HG03565 (cell line): ENCODE results near the gene CTRB1.

ENCODE experiments used
- ATAC-seq: cut with Tn5 transposase; IDR thresholded peaks from one replicate; pipeline ENCODE4 v1.9.1; 2021; ENCODE audit warnings: mild to moderate bottlenecking, moderate library complexity; ENCODE audit not compliant: unreplicated experiment

CTRB1 gene

DNA sequence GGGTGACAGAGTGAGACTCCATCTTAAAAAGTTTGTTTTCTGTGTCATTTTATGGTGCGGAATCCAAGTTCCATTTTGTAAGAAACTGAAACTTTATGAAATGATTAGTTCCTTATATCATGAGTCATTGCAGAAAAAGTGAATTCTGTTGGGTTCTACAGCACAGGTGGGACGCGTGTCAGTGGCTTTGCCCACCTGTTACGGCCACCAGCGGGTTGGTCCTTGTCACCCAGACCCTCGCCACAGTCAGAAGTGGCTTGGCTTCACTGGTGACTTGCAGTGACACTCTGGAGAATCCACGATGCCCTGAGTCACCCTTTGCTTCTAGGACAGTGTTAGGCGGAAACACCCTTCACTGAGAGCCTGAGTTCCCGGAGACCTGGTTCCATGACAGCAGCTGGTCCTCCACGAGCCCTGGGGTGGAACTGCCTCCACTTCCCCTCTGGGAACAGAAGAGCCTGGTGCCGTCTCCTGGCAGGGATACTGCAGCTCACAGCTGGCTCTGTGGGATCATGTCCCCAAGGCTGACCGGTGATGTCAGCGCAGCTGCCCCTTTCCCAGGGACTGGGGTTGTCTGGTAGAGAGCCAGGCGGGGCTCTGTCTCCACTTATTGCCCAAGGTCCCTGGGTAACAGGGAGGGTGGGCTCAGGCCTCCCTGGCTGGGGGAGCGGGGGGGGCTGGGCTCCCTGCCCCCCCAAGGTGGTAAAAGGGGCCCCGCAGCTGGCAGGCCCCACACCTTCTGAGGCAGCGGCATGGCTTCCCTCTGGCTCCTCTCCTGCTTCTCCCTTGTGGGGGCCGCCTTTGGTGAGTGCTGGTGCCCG, at the start of gene CTRB1:
CTRB1 (plus strand) TSS at position 733 of the 821 bp plus-strand sequence; CDS start at position 753, 20 bp downstream.
- ATAC-seq, result peak; percentile 70

- no peak for ATAC-seq
These were observed 48.8 kb upstream of the CTRB1 start for GRCh38 chr16:75169899-75170405.

DNA sequence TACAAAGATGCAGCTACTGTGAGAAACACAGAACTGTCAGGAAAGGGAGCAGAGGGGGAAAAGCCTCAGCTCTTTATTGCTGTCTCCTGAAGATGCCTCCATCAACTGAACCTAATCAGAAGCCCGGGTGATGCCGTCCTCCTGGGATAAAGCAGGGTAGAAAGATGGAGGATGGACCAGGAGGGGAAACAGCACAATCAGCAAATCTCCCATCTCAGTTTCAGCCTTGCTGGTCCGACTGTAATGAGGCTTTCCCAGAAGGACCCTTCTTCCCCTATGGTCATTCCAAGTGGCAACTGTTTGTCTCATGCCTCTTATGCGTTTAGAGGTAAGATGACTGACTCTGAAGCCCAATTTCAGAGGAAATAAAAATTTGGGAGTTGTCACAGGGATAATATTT, 46.2 kb upstream of the CTRB1 start:
- no peak for ATAC-seq

DNA sequence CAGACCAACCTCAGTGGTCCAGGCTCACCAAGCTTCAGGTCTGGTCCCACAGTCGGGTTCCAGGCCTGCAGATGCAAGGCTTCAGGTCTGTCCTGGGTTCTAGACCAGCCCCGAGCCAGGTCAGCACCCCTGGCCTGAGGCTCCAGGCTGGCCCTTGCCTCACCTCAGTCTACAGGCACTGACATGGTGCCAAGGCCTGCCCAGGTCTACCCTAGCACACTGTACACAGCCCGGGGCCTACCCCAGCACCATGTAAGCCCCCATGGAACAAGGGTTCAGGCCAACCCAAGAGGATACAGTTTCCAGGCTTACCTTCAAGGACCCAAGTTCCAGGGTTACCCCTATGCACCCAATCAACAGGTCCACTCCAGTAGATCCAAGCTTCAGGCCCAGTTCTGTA, 43.7 kb upstream of the CTRB1 start:
- ATAC-seq, result no peak

GRCh38 chr16:75176926-75177325, 41.9 kb upstream of the CTRB1 start:
- no peak for ATAC-seq

DNA sequence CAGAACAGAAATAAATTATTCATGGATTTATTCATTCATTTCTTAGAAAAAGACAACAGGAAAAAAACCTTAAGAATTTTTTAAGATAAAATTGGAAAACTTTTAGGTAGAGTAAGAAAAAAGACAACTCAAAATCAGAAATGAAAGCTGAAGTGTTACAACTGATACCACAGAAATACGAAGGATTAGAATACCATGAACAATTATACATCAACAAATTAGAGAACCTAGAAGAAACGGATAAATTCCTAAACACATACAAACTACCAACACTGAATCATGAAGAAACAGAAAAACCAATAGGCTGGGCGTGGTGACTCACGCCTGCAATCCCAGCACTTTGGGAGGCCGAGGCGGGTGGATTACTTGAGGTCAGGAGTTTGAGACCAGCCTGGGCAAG, 39.6 kb upstream of the CTRB1 start:
- no peak for ATAC-seq

DNA sequence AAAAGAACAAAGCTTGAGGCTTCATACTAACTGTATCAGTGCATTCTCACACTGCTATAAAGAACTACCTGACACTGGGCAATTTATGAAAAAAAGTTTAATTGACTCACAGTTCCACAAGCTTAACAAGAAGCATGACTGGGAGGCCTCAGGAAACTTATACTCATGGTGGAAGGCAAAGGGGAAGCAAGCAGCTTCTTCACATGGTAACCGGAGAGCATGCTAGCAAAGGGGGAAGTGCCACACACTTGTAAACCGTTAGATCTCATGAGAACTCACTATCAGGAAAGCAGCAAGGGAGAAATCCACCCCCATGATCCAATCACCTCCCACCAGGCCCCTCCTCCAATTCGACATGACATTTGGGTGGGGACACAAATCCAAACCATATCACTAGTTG, 37.2 kb upstream of the CTRB1 start:
- ATAC-seq, result no peak

- no peak for ATAC-seq
These were observed 29.8 kb upstream of the CTRB1 start for GRCh38 chr16:75188832-75189477.

GRCh38 chr16:75189638-75190245, 29.0 kb upstream of the CTRB1 start:
- ATAC-seq, result no peak

GRCh38 chr16:75192606-75193264, 26.1 kb upstream of the CTRB1 start:
- ATAC-seq, result no peak

GRCh38 chr16:75193265-75193650, 25.5 kb upstream of the CTRB1 start:
- ATAC-seq, result no peak

DNA sequence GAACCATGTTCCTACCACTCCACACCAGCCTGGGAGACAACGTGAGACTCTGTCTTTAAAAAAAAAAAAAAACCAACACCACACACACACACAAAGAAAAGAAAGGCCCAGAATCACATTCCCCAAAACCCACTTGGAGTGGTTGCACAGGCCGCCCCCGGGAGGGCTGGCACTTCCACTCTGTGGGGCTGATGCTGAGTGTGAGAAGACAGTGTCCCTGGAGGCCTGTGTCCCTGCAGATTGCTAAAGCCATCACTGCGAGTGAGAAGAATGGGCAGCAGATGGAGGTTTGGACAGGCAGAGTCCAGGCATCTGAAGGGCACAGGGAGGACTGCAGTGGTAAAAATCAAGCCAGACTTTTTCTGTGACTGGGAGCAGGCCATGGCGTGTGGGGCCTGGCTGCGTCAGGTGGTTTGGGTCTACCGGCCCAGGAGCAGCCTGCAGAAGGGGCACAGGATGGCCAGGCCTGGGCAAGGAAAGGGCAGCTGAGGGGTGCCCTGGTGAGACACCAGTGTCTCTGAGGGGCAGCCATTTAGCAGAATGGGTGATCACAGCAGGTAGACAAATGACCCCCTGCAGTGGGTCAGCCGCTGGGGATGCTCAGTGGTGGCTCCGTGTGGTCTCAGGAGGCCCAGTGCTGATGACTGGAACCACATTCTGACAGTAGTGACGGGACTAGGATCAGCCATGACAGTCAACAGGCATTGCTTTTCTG, 24.9 kb upstream of the CTRB1 start:
- no peak for ATAC-seq

DNA sequence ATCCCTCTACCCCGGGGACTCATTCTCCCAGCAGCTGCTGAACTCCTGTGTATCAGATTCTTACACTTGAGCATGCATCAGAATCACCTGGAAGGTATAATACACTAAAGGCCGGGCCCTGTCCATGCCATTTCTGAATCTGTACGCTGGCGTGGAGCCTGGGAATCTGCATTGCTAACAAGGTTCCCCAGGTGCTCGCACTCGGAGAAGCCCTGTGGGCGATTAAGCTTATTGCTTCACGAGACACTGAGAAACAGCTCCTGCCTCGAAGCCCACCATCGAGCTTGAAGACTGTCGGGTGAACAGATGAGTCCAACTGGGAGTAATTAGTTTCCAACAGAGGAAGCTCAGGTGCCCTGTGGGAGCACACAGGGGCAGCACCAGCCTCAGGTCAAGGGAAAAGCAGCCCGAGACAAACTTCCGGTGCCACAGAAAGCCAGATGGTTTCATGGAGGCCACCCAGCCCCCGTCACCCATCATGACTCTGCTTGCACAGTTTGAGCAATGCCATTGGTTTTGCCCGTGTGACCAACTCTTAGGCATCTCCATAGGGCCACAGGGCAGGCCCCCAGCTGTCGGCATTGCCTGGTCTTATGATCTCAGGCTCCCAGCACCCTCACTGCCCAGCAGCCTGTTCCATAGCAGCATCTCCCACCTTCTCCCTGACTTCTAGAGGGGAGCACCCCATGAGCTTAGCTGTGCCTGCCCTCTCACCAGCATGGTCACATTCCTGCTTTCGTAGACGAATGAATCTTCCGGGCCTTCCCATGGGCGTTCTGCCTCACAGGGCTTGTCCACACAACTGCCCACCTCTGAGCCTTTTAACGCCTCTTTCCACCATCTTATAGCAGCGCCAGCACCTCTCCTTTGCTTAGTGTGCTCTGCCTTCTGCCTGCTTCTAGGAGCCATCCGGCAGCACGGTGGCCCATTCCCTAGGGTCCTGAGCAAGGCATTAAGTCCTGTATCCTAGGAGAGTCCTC, 22.7 kb upstream of the CTRB1 start:
- no peak for ATAC-seq

GRCh38 chr16:75196836-75197235, 22.0 kb upstream of the CTRB1 start:
- no peak for ATAC-seq

- no peak for ATAC-seq
These were observed 21.2 kb upstream of the CTRB1 start for GRCh38 chr16:75197522-75198134.

DNA sequence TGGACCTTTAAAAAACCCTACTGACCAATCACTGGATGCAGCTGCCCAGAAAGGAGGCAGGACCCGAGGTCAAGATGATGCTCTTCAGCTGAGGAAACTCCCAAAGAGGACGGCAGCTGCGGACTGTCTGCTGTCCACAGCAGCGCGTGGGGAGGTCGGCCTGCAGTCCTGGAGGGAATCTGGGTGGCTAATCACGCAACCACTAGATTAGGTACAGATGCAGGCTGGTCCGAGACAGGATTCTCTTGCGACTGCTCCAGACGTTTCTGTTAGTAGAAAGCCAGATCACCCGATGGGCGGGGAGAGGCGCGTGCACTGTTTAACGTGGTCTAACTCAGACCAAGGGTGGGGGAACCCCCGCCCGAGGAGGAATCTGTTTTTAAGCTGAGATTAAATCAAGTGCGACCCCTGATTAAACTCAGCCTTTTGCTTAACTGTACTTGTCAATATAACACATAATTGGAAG, 20.6 kb upstream of the CTRB1 start:
- no peak for ATAC-seq

GRCh38 chr16:75202069-75202590, 16.7 kb upstream of the CTRB1 start:
- ATAC-seq, result no peak

DNA sequence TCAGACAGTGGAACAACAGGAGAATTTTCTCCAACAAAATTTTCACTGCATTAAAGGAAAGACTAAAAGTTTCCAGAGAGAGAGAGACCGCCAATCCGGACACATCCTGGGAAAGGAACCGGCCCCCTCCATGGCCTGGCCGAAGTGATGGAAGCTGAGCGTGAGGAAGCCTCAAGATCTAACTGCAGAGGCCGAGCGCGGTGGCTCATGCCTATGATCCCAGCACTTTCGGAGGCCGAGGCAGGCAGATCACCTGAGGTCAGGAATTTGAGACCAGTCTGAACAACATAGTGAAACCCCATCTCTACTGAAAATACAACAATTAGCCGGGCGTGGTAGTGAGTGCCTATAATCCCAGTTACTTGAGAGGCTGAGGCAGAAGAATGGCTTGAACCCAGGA, 15.7 kb upstream of the CTRB1 start:
- no peak for ATAC-seq
